COR-L47 (cell line): ENCODE data around the gene KCNAB1.
"Not testable (repeated sequence)": the region's sequence is repeated elsewhere in the genome, so short reads cannot be mapped to it uniquely, and the experiment has no call there.

Experiments
- DNase-seq: peaks from one replicate; lab custom pipeline; 2025; lab: John Stamatoyannopoulos, UW

The KCNAB1 gene

DNA sequence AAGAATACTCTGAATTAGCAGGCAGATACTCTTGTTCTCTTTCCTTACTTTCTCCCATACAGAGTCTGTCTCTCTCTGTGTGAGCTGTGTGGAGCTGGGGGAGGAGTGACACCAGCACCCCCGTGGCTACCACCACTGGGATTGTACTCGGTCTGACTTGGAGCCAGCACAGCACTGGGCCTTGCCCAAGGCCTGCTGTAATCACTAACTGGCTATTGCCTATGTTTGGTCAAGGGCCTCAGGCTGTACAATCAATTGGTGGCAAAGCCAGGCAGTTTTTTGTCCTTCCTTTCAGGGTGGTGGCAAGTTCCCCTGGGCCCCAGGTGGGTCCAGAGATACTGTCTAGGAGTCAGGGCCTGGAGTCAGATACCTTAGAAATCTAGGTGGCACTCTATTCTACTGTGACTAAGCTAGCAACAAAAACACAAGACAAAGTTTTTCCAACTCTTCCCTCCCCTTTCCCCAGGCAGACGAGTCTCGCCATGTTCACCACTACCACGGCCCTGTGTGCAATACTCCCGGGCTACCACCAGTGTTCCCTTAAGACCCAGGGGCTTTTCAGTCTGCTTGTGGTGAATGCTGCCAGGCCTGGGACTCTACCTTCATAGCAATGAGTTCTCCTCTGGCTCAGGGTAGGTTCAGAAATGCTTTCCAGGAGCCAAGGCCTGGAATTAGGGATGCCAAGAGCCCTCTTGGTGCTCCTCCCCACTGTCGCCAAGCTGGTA is 151.8 kb downstream of the KCNAB1 start:
- no peak for DNase-seq

GRCh38 chr3:156273111-156273694 is 152.8 kb downstream of the KCNAB1 start:
- no peak for DNase-seq

GRCh38 chr3:156274791-156275190 is 154.4 kb downstream of the KCNAB1 start:
- no peak for DNase-seq

GRCh38 chr3:156284637-156285036 is 164.3 kb downstream of the KCNAB1 start:
- not testable (repeated sequence) for DNase-seq

GRCh38 chr3:156285626-156286025 is 165.2 kb downstream of the KCNAB1 start:
- no peak for DNase-seq

GRCh38 chr3:156290924-156291271 is 170.5 kb downstream of the KCNAB1 start:
- no peak for DNase-seq

DNA sequence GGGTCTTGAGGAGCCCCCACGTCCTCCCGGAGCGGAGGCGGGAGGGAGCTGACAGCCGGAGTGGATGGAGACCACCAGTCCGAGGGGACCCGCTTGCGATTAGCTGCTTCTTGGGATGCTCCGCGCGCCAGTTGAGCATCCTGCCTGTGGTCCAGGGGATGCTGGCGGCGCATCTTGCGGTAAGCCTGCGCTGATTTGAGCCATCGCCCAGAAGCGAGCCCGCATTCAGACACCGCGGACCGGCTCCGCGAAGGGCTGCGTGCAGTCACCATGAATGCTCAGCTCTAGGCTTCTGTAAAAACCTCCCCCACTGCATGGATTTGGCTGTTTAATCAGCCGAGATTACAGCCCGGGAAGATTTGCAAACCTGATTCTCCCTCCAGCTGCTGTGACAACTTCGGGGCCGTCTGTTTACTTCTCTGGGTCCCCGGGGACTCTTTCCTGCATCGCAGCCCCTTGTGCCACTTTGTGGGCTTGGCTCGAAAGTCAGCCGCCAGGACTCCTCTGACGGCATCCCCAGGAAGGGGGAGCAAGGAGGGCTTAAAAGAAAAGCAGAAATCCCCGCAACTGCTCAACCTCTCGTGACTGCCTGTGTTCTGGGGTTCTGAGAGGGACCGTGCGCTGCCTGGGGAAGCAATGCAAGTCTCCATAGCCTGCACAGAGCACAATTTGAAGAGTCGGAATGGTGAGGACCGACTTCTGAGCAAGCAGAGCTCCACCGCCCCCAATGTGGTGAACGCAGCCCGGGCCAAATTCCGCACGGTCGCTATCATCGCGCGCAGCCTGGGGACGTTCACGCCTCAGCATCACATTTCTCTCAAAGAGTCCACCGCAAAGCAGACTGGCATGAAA is 171.1 kb downstream of the KCNAB1 start:
- peak; percentile 42 for DNase-seq

DNA sequence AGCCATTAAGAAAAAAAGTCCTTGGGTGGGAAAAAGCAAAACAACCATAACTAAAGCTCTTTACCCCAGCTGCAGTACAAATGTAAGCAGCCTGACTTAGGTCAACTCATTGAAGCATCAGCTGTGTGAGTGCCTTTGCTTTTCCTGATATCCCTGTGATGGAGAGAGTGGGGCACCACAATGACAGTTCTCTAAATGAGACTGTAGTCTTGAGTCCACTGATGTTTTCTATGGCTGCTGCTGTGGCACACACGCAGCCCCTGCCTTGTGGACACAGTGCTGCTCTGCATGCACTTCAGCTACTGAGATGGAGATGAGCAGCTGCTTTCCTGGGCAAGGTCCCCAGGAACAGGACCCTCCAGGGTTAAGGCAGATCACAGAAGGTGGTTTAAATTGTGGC is 173.2 kb downstream of the KCNAB1 start:
- no peak for DNase-seq

DNA sequence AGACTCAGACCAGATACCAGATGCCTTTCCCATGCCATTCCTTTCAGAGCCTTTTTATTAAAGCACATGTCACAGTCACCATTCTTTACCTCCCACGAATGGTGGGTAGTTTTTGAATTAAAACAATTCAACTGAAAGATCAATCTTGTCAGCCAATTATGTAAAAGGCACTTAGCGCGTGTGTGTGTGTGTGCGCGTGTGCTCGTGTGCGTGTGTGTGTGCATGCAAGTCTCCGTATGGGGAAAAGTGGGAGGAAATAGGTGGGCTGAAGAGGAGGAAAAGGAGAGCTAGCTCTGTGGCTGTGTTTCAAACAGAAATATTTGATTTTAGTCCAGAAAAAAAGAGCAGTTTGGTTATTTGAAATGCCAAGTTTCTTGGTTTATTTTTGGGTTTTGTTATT is 177.2 kb downstream of the KCNAB1 start:
- DNase-seq: no peak

GRCh38 chr3:156298014-156298413 is 177.6 kb downstream of the KCNAB1 start:
- DNase-seq: no peak

- DNase-seq: no peak
These were observed 178.6 kb downstream of the KCNAB1 start for GRCh38 chr3:156298938-156299337.

DNA sequence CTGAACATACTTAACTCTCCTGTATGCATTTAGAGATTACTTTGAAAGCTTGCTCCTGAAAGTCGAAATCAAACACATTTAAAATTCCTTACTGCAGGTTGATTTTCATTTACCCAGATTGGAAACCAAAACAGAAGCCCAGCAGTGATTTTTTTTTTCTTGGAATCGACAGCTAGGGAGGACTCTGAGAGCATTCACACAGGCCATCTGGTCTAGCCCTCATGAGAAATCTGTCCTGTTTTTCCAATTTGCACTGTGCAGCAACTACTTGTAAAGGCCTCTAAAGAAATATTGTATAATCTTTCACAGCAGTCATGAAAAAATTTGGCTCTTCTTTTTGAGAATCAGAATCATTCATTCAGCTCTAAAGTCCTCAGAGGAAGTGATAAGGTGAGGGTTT is 179.2 kb downstream of the KCNAB1 start:
- no peak for DNase-seq

GRCh38 chr3:156300371-156300770 is 180.0 kb downstream of the KCNAB1 start:
- DNase-seq: no peak

GRCh38 chr3:156300929-156301840 is 180.8 kb downstream of the KCNAB1 start:
- DNase-seq: no peak

DNA sequence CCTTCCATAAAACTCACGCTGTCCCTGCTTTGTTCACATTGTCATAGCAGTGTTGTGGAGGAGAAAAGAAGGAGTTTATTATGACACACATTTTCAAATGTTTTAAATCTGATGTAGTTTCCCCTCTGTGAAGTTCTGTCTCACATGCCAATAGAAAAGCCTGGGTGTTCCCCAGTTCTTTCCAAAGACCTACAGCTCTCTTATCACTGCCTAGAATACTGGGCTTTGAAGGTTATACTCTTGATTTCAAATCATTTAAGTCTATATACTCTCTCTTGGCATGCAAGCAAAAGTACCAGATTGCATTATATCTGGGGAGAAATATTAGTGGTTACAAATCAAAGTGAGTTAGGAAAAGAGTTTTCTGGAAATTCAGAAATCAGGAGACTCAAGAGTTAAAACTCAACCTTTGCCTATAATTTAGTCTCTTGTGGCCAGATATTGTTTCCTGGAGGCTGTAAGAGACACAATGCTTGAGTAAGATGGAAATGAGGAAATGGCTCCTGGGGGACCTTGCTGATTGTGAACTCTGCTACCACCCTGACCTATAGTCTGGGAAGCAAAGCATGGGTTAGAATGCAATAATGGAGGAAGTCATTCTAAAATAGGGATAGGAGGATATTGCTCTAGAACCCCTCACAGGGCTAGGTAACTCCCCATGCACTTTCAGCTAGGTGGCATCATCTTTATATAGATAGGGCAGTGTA is 182.8 kb downstream of the KCNAB1 start:
- DNase-seq: no peak

DNA sequence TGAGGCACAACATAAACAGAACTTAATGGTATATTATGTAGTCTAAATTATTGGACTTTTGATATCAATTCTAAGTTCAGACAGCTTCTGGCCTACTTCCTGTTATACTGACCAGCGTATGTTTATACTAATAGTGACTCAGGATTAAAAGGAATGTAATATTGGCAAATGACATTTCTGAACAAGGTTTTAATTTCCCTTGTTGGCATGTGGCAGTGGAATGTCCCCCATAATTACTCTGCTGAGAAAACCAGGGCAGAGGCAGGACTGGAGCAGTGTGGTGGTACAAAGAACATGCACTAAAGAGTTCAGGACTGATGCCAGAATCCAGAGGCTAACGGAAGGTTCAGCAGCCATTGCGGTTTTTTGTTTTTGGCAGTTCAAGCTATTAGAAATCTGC is 184.0 kb downstream of the KCNAB1 start:
- no peak for DNase-seq

DNA sequence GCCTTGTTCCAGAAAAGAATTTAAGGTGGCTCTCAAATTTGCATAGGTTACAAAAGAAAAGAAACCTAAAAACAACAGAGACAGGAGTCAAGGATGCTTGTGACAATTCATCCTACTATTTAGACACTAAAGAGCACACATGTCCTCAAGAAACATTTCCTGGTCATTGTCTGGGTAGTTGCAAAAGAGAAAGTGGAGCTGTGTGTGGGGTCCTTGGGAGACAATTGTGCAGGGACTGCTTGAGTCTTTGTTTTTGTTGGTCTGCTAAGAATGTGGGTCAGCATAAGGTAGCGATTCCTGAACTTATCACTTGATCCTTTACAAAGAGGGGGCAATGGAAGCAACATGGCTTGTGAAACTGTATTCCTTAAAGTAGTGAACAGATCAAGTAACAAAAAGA is 185.3 kb downstream of the KCNAB1 start:
- no peak for DNase-seq

- DNase-seq: no peak
These were observed 187.3 kb downstream of the KCNAB1 start for GRCh38 chr3:156307704-156308103.

GRCh38 chr3:156311431-156311830 is 191.1 kb downstream of the KCNAB1 start:
- no peak for DNase-seq

GRCh38 chr3:156311930-156312329 is 191.6 kb downstream of the KCNAB1 start:
- no peak for DNase-seq

GRCh38 chr3:156316076-156316475 is 195.7 kb downstream of the KCNAB1 start:
- no peak for DNase-seq
